ENCODE results near the gene ATP6V0D1.
"Not testable (repeated sequence)": the region's sequence is repeated elsewhere in the genome, so short reads cannot be mapped to it uniquely, and the experiment has no call there.

ATP6V0D1 gene

DNA sequence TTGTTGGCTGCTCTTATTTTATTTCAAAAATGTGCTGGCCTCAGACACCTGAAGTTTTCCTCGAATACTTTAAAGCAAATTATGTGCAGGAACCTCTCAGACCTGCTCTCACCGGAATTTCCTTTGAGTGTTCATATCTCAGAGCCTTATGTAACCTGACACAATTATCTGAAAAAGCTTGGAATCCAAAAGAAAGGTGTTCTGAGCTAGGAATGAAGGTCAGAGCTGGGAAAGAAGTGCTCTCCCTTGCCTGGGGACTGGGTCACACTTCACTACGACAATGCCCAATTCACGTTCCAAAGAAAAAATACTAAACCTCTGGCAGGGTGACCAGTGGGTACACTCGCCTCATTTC, 56.7 kb downstream of the ATP6V0D1 start:
- DNase-seq = no peak

DNA sequence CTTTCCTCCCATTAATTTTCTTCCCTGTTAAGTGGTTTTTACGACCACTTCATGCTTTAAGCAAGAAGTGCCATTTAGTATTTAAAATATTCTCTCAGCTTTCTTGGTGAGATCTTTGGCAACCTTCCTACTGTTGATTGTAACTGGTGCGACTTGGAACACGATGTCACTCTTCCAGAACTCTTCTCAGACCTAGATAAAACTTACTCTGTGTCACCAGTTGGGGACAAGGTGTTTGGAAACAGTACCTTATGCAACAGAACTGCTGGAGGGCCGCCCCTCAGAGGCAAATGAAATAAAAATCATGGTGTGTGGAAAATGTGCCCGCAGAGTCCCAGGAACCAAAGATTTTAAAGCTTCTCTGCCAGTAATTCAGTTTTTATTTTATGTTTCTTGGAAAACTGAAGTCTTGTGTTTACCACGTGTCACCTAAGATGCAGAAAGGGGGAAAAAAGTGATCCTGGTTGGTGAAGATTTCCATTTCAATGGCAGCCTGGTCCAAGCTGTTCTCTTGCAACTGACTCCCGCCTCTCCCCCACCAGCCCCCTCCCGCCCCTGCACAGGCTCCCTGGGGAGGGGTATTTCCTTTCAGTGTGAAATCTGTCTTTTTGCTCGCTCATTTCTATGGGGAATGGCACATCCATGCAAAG, 57.2 kb downstream of the ATP6V0D1 start:
- DNase-seq = no peak

DNA sequence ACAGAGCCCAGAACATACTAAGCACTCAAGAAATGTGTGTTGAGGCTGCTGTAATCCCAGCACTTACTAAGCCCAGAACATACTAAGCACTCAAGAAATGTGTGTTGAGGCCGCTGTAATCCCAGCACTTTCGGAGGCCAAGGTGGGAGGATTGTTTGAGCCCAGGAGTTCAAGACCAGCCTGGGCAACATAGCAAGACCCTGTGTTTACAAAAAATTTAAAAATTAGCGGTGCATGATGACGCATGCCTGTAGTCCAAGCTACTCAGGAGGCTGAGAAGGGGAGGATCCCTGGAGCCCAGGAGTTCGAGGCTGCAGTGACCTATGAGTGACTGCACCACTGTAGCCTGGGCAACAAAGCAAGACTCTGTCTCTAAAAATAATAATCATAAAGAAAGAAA, 57.9 kb downstream of the ATP6V0D1 start:
- no peak for DNase-seq

DNA sequence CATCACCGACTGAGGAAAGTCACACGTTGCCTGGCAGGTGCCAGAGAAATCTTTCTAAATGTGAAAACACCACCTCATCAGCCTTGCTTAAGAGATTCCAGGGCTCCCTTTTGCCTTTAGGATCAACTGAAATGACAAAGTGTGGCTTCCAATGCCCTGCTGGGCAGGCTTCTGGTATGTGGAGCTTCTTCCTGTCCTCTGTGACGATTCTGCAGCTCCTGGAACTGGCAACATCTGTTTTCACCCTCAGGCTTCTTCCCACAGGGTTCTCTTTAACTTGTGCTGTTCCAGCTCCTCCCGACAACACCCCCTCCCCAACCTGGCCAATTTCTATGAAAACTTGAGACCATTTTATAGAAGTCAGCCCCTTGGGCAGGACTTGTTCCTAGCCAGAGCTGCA, 59.9 kb downstream of the ATP6V0D1 start:
- DNase-seq = no peak

DNA sequence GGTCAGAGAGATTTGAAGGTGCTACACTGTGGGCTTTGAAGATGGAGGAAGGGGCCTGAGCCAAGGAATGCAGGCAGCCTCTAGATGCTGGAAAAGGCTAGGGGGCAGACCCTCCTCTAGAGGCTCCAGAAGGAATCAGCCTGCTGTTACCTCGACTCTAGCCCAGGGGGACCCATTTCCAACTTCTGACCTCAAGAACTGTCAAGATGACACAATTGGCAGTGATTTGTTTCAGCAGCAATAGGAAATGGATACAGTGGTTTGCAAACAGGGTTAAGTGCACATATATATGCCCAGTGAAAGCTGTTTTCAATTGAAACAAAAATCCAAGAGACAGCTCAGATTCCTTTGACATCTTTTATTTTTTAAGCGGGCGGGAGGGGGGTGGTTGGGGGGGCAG, 61.0 kb downstream of the ATP6V0D1 start:
- DNase-seq = no peak

DNA sequence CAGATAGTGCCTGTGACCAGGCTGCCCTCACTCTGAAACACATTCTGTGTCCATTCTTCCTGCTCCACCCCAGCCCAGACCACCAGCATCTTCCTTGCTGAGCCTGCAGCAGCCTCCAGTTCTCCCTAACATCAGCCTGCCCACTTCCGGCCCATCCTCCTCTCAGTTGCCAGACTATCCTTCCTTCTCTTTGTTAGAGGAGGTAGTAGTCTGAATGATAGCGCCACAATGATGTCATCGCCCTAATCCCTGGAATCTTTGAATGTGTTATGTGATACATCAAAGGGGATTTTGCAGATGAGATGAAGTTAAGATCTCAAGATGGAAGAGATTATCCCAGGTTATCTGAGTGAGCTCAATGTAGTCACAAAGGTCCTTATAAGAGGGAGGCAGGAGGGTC, 61.5 kb downstream of the ATP6V0D1 start:
- DNase-seq = no peak

DNA sequence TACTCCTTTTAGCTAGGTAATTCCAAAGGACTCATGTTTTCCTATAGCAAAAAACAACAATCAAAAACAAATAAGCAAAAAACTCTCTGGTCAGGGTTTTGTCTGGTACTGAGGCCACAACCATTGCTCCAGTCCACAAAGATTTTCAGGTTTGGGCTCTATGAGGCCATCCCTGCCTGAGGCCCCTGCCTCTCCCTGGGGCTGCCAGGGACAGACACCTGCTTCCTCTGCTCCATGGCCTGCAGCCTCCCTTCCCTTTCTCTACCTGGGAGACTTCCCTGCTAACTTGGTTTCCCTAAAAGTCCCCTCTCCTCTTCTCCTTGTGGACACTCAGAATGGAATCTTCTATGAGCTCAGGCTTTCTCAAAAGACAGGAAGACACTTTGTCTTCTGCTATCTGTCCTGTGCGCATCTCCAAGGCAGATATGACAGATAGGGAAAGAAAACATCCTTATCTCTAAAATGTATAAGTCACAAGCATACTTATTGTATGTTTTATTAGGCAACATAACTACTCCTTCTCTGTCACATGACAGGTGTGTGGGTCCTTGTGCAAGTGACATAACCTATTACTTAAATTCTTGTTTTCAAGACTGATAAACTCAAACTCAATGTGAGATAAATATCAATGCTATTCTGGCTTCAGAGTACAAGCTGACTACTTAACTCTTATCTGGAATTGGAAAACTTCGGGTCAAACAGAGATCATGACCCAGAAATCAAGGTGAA, 63.5 kb downstream of the ATP6V0D1 start:
- no peak for DNase-seq

DNA sequence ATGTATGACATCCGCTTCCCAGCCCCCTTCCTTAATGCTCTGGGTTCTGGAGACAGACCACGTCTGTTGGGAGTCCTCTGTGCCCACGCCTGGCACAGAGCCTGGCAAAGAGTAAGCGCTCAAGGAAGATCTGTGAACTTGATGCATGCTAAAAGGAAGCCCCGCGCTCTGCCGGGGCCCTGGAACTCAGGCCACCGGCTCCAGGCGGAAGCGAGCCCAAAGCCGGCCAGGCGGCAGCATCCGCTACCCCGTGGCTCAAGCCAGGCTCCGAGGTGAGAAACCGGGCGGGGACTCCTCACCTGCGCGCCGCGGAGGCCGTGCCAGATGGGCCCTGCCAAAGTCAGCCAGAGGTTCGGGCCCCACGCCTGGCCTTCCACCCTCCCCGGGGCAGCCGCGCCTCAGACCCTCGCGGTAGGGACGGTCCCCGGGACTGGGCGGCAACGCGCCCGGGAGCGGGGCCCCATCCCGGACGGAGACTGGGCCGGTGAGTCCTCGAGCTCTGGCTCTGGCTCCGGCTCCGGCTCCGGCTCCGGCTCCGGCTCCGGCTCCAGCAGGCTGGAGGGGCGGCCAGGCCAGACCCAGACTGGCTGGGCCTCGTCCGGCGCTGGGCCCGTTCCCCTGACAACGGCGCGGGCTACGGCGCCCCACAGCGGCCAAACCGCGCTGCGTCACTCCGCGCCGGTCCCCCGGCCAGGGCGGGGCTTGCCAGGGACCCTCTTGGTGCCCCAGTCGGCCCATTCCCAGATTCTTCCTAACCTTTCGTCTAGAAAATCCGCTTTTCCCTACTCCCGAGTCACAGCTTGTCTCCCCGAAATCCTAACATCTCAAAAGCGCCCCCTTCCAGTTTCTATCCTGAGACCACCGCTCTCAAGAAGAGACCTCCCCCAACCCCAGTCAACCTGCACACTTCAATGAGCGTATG, 64.8 kb downstream of the ATP6V0D1 start, which contains the start of gene ZDHHC1:
TSS of gene ZDHHC1 (minus strand) at position 606 of the 922 bp plus-strand sequence. CDS start 8,702 bp downstream, outside the sequence.
- peak; percentile 91 for DNase-seq

DNA sequence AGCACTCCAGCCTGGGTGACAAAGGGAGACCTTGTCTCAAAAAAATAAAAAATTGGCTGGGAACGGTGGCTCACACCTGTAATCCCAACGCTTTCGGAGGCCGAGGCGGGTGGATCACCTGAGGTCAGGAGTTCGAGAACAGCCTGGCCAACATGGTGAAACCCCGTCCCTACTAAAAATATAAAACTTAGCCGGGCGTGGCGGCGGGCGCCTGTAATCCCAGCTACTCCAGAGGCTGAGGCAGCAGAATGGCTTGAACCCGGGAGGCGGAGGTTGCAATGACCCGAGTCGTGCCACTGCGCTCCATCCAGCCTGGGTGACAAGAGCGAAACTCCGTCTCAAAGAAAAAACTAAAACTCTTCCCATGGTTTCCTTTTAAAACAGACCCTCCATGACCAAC, 65.5 kb downstream of the ATP6V0D1 start:
- DNase-seq = not testable (repeated sequence)

DNA sequence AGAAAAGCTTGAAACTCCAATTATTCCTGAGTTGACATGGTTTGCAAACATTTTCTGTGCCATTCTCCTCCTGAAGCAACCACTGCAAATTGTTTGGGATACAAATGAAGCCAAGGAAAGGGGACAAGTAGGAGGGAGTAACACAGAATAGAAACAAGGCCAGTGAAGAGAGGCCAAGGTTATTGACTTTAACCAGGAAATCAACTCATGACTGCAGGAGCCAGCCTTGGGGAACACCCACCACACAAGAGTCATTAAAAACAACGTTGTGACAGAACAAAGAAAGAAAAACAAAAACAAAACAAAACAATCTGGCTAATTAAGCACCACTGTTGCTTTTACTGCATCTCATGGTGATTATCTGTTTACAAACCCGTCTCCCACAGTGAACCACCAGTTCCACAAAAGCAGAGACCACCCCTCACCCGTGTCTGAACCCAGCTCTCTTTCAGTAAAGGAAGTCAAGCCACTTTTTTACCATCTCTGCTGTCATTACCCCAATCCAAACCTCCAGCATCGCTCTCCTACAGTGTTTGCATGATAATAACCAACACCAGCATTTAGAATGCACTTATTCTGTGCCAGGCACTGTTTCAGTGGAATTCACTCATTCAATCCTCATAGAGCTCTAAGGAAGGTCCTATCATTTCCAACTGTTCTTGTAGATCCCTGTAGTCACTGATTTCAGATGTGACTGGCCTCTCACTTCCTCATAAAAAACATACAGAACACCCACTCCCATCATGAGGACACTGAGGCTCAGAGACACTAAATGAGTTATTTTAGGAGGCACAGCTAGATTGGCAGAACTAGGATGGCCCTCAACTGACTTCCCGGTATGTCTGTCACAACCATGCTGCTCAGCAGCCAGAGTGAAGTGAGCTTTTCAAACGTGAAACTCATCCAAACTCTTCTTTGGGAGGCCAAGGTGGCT, 66.7 kb downstream of the ATP6V0D1 start:
- no peak for DNase-seq

DNA sequence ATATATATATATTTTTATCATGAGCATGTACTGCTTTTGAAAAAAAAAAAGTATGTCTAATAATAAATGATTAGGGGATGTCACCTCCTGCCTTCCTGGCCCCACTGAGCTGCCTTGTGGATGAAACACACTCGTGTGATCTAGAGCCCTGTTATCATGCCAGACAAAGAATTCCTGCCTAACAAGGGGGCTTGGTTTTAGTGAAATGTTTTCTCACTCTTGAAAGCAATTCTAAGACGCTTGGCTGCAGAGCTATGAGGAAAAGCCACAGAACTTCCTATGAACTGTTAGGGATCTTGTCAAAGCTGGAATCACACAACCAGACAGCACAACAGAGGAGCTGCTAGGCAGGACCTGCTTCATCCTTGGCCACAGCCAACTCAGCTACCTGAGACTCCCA, 68.7 kb downstream of the ATP6V0D1 start:
- DNase-seq = no peak

DNA sequence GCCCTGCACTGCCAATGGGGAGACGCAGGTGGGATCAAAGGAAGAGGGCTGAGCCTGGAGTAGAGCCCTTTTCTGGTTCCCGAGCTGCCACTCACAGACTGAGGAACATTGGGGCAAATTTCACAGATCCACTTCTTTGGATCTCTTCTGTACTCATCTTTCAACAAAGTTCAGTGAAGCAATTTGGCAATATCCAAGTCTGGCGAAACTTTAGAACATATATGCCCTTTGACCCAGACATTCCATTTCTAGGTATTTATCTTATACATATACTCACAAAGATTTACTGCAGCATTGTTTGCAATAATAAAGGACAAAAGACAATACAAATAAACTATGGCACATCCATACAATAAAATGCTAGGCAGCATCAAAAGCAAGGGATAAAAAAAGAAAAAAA, 69.6 kb downstream of the ATP6V0D1 start:
- no peak for DNase-seq

DNA sequence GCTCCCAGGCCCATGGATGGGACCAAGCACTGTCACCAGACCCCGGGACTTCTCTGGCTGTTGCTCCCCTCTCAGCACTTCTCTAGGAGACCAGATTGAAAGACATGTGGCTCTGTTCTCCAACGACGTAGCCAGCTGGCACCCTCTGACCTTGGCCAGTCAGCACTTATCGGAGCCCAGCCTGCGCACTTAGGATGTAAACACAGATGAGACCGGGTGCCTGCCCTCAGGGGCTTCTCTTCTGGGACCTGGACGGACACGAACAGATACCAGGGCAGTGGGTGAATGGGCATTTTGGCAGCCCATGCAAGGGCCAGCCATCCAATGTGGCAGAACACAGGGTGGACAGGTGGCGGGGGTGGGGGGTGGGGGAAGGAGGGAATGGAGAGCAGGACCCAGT, 71.3 kb downstream of the ATP6V0D1 start:
- no peak for DNase-seq

DNA sequence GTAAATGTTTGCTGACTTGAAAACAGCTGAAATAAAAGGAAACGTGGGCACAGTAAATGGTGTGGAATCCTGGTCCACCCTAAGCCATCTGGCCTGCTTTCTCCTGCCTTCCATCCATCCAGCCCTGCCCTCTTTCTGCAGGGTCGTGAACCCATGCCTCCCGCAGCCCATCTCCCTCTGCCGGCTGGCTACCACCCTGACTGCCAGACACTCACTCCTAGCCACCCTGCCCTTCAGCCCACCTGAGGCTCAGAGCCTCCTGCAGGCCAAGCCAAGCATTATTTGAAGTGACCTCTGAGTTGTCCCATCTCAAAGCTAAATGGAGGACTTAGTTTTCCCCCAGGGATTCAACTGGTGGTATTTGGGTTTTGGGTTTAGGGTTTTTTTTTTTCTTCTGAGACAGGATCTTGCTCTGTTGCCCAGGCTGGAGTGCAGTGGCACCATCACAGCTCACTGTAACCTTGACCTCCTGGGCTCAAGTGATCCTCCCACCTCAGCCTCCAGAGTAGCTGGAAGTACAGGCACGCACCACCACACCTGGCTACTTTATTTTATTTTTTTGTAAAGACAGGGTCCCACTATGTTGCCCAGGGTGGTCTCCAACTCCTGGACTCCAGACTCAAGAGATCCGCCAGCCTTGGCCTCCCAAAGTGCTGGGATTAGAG, 73.0 kb downstream of the ATP6V0D1 start:
- no peak for DNase-seq

DNA sequence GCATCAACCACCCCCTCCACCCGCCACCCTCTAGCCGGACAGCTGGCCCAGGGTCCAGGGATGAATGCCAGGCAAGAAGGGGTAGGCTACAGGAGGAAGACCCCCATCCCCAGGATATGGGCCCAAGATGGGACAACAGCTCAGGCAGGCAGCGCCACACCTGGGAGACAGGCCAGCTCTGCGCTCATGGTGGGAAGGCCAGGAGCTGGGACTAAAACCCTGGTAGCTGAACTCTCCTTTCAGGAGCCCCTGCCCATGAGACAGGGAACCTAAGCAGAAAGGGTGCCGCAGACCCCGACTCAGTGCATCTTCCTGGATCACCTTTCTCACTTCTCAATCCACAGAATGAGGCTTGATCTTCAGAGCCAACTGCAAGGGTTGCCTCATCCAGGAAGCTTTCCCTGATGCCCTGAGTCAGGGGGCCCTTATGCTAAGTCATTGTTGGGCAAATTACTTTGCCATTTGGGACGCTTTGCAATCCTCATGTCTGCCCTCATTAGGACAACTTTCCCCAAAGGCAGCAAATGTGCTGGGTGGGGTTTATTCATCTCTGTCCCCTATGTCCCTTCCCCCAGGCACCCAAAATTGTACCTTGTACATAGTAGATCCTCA, 73.7 kb downstream of the ATP6V0D1 start:
- DNase-seq = no peak

DNA sequence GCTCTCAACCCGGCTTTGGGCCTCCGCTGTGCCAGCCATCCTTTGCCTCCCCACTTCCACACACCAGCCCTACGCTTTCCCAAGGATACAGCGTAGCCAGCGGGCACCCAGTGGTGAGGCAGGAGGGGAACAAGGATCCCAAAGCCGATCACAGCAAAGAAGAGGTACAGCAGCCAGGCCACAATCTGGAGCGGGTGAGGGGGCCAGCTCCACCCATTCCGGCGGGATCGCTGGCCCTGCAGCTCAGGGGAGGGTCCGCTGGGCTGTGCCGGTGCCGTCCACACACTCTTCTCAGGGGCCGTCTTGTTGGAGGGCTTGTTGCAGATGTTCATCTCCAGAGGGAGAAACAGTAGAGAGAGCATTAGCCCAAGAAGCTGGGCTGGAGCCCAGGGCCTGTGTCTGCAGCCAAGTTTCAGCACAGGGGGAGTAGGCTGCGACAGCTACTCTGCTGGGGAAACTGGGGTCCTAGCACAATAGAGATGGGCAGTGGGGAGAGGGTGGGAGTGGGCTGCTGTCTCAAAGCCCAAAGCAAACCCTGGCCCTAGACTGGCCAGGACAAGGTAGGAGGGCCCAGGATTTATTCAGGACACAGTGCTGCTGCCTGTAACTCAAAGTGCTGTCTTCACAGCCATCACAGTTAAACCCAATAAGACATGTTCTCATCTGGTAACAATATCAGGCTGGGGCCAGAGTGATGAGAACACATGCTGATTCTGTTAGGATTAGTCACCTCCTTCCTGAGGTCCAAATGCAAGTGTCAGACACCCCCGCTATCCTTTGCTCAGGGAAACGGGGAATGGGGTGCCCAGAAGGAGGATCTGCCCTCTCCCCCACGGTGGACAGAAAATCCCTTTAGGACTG, 74.6 kb downstream of the ATP6V0D1 start:
- peak; percentile 56 for DNase-seq

DNA sequence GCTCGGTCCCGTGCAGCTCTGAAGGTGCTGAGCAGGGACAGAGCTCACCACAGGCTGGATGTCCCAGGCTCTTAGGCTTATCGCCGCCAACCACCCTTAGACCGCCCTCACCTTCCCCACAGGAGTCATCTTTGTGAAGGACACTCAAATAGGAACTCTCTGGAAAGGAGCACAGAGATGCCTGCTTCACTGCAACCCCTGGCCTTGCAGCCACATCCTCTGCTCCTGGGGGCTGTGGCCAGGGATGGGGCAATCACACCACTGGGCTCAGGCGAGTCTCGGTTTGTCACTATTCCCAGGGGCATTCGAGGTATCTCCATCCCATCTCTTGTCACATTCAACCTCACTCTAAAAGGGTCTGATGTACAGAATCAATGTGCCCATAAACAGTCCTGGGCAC, 75.6 kb downstream of the ATP6V0D1 start:
- DNase-seq = no peak

DNA sequence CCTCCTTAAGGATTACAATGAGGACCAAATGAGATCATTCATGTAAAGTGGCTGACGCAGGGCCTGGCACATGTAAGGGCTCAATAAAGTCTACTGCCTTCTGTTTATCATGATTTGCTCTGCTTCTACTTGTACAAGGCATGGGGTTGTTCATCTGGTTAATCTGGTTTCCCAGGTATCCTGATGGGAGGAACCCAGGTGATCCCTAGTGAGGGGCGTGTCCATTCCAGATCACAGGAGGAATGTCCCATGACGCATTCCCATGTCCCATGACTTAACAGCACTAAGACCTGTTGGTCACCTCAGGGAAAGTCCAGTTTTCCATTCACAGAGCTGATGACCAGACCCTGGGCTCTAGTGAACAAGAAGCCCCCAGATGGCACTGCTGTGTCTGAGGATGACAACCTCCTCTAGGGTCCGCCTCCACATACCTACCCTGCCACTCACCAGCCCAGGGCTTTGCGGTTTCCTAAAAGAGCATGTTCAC, 76.2 kb downstream of the ATP6V0D1 start:
- peak; percentile 62 for DNase-seq

DNA sequence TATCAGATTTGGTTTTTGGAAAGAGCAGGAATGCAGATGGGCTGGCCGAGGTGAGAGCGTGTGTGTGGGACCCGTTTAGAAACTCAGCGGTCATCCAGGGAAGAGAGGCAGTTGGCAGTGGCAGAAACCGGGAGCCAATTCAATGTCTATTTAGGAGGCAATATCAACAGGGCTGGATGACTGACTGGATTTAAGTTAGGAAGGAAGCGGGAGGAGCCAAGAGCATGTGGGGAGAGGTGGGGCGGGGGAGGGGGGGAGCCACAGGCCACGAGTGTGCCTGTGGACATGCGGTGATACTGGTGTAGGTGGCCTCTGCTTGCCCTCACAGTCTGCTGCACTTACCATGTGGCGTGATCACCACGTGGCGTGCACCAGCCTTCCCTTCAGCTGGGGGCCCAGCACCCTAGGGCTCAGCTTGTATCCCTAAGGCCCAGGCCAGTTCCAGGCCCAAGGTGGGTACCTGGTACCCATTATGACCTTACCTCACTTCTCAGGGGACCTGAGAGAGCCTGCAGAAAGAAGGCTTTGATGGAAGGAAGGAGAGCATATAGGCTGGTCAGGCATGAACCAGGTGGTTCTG, 76.9 kb downstream of the ATP6V0D1 start:
- no peak for DNase-seq

DNA sequence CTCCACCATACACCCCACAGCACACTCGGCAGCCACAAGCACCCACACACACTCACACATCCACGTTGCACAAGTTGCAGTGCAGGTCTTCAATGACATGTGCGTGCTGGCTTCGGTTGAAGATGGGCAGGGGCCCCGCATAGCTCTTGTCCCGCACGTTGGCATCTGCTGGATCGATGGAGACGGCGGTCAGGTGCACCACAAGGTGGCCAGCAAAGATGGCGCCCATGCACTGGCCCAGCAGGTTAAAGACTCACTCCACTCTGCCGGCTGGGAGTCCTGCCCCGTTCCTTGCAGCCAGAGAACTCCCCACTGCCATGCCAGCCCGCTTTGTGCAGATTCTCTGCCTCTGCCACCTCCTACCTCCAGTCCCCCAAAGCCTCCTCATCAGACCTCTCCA, 80.1 kb downstream of the ATP6V0D1 start:
- DNase-seq = no peak
